ENCODE measurements around the gene UMPS.

UMPS gene

GRCh38 chr3:124761250-124761796, 31.1 kb downstream of the UMPS start:
- DNase-seq (ENCODE audit: insufficient read length, low spot score): peak; percentile 66
- FAIRE-seq: peak; percentile 89
- TF ChIP-seq POLR2AphosphoS5 (IDR thresholded peaks at IDR 0.05; ENCODE audit: low read depth, low read length): no peak
- no peak for TF ChIP-seq PAX5 (IDR thresholded peaks at IDR 0.05; ENCODE audit: insufficient read depth, low read length, severe bottlenecking)
- TF ChIP-seq TAF1 (IDR thresholded peaks at IDR 0.05; ENCODE audit: low read depth, low read length): no peak
- no peak for TF ChIP-seq POU2F2 (IDR thresholded peaks at IDR 0.05; ENCODE audit: low read depth, low read length)
- no peak for TF ChIP-seq POLR2A (IDR thresholded peaks at IDR 0.05; ENCODE audit: low read depth, low read length)
- TF ChIP-seq SPI1 (IDR thresholded peaks at IDR 0.05; ENCODE audit: low read depth, low read length): no peak

- FAIRE-seq (peak; percentile 13), DNase-seq (ENCODE audit: insufficient read length, low spot score) (no peak)
- TF ChIP-seq SPI1 (IDR thresholded peaks at IDR 0.05; ENCODE audit: low read depth, low read length): peak; percentile 22; the same call in 1 of the 2 replicates
- no peak for TF ChIP-seq POLR2A (IDR thresholded peaks at IDR 0.05; ENCODE audit: low read depth, low read length)
Measured at GRCh38 chr3:124761935-124762660, 31.8 kb downstream of the UMPS start.

- no peak for FAIRE-seq
- no peak for DNase-seq (ENCODE audit: insufficient read length, low spot score)
- TF ChIP-seq SPI1 (IDR thresholded peaks at IDR 0.05; ENCODE audit: low read depth, low read length) (no peak), POLR2A (IDR thresholded peaks at IDR 0.05; ENCODE audit: low read depth, low read length) (no peak), POLR2AphosphoS5 (IDR thresholded peaks at IDR 0.05; ENCODE audit: low read depth, low read length) (no peak), TAF1 (IDR thresholded peaks at IDR 0.05; ENCODE audit: low read depth, low read length) (no peak), PAX5 (IDR thresholded peaks at IDR 0.05; ENCODE audit: insufficient read depth, low read length, severe bottlenecking) (no peak), POU2F2 (IDR thresholded peaks at IDR 0.05; ENCODE audit: low read depth, low read length) (no peak)
Measured at GRCh38 chr3:124762661-124763011, 32.4 kb downstream of the UMPS start.

GRCh38 chr3:124763206-124763605, 33.0 kb downstream of the UMPS start:
- TF ChIP-seq SPI1 (IDR thresholded peaks at IDR 0.05; ENCODE audit: low read depth, low read length) (no peak), POU2F2 (IDR thresholded peaks at IDR 0.05; ENCODE audit: low read depth, low read length) (no peak), PAX5 (IDR thresholded peaks at IDR 0.05; ENCODE audit: insufficient read depth, low read length, severe bottlenecking) (no peak), POLR2A (IDR thresholded peaks at IDR 0.05; ENCODE audit: low read depth, low read length) (no peak), TAF1 (IDR thresholded peaks at IDR 0.05; ENCODE audit: low read depth, low read length) (no peak), POLR2AphosphoS5 (IDR thresholded peaks at IDR 0.05; ENCODE audit: low read depth, low read length) (no peak)
- DNase-seq (ENCODE audit: insufficient read length, low spot score): no peak
- no peak for FAIRE-seq

GRCh38 chr3:124763644-124764358, 33.5 kb downstream of the UMPS start:
- FAIRE-seq: no peak
- TF ChIP-seq SPI1 (IDR thresholded peaks at IDR 0.05; ENCODE audit: low read depth, low read length) (no peak), POLR2AphosphoS5 (IDR thresholded peaks at IDR 0.05; ENCODE audit: low read depth, low read length) (no peak), POU2F2 (IDR thresholded peaks at IDR 0.05; ENCODE audit: low read depth, low read length) (no peak), PAX5 (IDR thresholded peaks at IDR 0.05; ENCODE audit: insufficient read depth, low read length, severe bottlenecking) (no peak), TAF1 (IDR thresholded peaks at IDR 0.05; ENCODE audit: low read depth, low read length) (no peak), POLR2A (IDR thresholded peaks at IDR 0.05; ENCODE audit: low read depth, low read length) (no peak)
- DNase-seq (ENCODE audit: insufficient read length, low spot score): no peak

GRCh38 chr3:124764746-124765145, 34.5 kb downstream of the UMPS start:
- FAIRE-seq: no peak
- no peak for DNase-seq (ENCODE audit: insufficient read length, low spot score)
- TF ChIP-seq POU2F2 (IDR thresholded peaks at IDR 0.05; ENCODE audit: low read depth, low read length) (no peak), POLR2A (IDR thresholded peaks at IDR 0.05; ENCODE audit: low read depth, low read length) (no peak), TAF1 (IDR thresholded peaks at IDR 0.05; ENCODE audit: low read depth, low read length) (no peak), SPI1 (IDR thresholded peaks at IDR 0.05; ENCODE audit: low read depth, low read length) (no peak), POLR2AphosphoS5 (IDR thresholded peaks at IDR 0.05; ENCODE audit: low read depth, low read length) (no peak), PAX5 (IDR thresholded peaks at IDR 0.05; ENCODE audit: insufficient read depth, low read length, severe bottlenecking) (no peak)

- DNase-seq (ENCODE audit: insufficient read length, low spot score) (no peak), FAIRE-seq (no peak)
Measured at GRCh38 chr3:124765197-124765840, 35.1 kb downstream of the UMPS start.

GRCh38 chr3:124766113-124767095, 36.2 kb downstream of the UMPS start:
- TF ChIP-seq SPI1 (IDR thresholded peaks at IDR 0.05; ENCODE audit: low read depth, low read length) (no peak), PAX5 (IDR thresholded peaks at IDR 0.05; ENCODE audit: insufficient read depth, low read length, severe bottlenecking) (no peak), POLR2A (IDR thresholded peaks at IDR 0.05; ENCODE audit: low read depth, low read length) (no peak), POU2F2 (IDR thresholded peaks at IDR 0.05; ENCODE audit: low read depth, low read length) (no peak), TAF1 (IDR thresholded peaks at IDR 0.05; ENCODE audit: low read depth, low read length) (no peak), POLR2AphosphoS5 (IDR thresholded peaks at IDR 0.05; ENCODE audit: low read depth, low read length) (no peak)
- DNase-seq (ENCODE audit: insufficient read length, low spot score): no peak
- no peak for FAIRE-seq

More at GRCh38 chr3:124765197-124765840, 35.1 kb downstream of the UMPS start:
- TF ChIP-seq PAX5 (IDR thresholded peaks at IDR 0.05; ENCODE audit: insufficient read depth, low read length, severe bottlenecking) (no peak), TAF1 (IDR thresholded peaks at IDR 0.05; ENCODE audit: low read depth, low read length) (no peak), POLR2AphosphoS5 (IDR thresholded peaks at IDR 0.05; ENCODE audit: low read depth, low read length) (no peak), POU2F2 (IDR thresholded peaks at IDR 0.05; ENCODE audit: low read depth, low read length) (no peak), POLR2A (IDR thresholded peaks at IDR 0.05; ENCODE audit: low read depth, low read length) (no peak), SPI1 (IDR thresholded peaks at IDR 0.05; ENCODE audit: low read depth, low read length) (no peak)

Measured in GM12891 (cell line).